Activated CD4-positive, alpha-beta T cell treated with anti-CD3 and anti-CD28 coated beads, Interleukin-2, amount 50 U/mL, for 48 hours (primary cell): ENCODE measurements around the gene DAZAP2.
"Not testable (repeated sequence)": the region's sequence is repeated elsewhere in the genome, so short reads cannot be mapped to it uniquely, and the experiment has no call there.

Experiments
- DNase-seq, 2 experiments: peaks; one replicate each; pipeline ENCODE4 v3.0.0-alpha.2; 2020

DAZAP2 gene

GRCh38 chr12:51247523-51248206 lies 9.0 kb downstream of the DAZAP2 start:
- no peak for DNase-seq

DNA sequence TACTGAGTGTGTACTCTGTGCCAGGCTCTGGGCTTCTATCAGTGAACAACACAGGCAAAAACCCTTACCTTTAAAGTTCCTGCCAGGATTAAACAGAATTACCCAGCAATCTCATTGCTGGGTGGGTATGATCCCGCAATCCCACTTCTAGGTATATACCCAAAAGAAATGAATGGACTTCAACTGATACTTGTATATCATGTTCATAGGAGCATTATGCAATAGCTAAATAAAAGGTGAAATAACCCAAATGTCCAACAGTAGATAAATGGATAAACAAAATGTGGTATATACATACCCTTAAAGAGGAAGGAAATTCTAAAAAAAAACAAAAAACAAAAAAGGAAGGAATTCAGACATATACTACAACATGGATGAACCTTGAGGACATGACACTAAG lies 14.7 kb downstream of the DAZAP2 start:
- DNase-seq, result no peak

DNA sequence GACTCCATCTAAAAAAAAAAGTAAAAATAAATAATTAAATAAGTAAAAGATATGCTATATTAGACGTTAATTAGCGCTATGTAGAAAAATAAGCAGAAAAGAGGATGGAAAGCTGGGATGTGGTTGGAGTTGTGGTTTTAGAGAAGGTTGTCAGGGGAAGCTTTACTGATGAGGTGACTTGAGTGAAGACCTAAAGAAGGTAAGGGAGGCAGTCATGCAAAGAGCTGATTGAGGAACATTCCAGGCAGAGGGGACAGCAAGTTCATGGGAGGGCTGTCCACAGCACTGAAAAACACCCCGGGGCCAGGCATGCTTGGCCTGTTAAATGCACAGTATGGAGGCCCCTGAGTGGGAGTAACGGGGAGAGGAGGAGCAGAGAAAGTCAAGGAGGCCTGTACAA lies 15.9 kb downstream of the DAZAP2 start:
- DNase-seq, result no peak

DNA sequence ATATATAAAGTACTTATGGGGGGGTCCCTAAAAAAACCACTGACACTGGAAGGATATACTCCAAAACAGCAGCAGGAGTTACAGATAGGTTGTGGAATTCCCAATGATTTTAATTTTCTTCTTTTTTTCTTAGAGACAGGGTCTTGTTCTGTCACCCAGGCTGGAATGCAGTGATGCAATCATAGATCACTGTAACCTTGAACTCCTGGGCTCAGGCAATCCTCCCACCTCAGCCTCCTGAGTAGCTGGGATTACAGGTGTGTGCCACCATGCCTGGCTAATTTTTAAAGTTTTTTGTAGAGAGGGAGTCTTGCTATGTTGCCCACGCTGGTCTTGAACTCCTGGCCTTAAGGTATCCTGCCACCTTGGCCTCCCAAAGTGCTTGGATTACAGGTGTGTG lies 21.0 kb downstream of the DAZAP2 start:
- DNase-seq, result not testable (repeated sequence)

DNA sequence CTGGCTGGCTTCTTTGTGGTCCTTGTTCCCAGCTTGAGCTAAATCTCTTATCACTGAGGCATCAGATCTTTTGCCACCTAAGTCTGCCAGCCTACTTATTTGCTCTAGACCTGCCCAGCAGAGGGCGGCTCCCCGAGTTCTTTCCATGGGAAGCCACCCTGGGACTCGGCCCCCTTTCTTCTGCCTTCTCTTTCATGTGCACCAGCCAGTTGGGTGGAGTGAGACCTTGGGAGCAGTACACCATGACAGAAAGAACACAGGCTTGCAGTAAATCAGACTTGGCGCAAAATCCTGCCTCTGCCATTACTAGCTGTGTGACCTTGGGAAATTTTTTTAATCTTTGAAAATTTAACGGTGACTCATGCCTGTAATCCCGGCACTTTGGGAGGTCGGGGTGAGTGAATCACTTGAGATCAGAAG lies 24.1 kb downstream of the DAZAP2 start:
- peak; percentile 21 to 35 for DNase-seq

DNA sequence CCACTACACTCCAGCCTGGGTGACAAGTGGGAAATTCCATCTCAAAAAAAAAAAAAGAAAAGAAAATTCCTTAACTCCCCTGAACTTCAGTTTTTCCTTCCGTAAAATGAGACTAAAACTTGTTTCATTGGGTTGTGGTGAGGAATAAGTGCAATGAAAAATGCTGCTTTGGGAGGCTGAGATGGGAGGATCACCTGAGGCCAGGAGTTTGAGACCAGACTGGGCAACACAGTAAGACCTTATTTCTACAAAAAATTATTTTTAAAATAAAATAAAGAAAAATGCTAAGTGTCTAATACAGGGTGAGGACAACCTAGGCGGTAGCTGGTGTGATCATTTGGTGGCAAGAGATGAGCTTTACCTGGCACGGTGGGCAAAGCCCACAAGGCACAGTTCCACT lies 24.7 kb downstream of the DAZAP2 start:
- no peak for DNase-seq

- no peak for DNase-seq
Observed at GRCh38 chr12:51264297-51264696, 25.7 kb downstream of the DAZAP2 start.

DNA sequence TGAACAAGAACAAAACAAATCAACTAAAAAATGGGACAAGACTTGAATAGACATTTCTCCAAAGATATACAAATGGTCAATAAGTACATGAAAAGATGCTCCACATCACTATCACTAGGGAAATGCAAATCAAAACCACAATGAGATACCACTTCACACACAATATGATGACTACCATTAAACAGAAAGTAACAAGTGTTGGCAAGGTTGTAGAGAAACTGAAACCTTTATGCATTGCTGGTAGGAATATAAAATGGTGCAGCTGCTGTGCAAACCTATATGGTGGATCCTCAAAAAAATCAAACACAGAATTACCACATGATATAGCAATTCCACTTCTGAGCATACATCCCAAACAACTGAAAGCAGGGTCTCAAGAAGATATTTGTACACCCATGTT lies 26.4 kb downstream of the DAZAP2 start:
- no peak for DNase-seq

GRCh38 chr12:51269174-51270066 lies 30.8 kb downstream of the DAZAP2 start:
- peak; percentile 65 to 70 for DNase-seq

DNA sequence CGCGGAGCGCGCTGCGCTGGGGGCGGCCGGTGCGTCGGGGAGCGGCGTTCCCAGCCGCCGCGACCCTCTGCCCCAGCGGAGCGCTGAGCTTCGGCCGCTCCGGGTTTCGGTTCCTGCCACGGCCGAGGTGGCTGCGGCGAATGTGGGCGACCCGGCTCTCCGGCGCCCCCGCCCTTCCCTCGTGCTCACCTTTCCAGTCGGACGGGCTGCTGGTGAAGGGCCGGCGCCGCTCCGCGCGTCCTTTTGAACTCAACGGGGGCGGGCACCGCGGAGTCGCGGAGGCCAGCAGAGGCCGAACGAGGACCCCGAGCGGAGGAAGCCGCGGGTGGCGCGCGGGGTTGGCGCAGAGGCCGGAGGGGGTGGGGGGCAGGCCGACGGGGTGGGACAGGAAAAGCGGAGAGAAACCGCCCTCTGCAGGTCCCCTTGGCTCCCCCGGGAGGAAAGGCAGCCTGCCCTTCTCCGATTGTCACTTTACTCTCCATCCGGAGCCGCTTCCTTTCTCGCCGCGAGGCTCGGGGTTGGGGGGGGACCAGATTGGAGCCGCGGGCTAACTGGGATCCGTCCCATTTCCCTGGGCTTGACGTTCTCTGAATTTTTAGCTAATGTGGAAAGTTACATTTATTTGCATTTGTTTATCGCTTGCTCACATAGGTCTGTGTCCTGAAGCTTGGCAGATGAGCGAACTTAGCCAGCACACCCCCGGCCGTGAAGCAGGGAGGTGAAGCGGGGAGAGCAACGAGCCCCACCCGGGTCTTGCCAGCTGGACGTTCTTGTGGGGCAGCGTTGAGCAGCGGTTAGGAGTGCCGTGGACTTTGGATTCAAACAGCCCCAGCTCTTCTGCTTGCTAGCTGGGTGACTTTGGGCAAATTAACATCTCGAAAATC lies 31.7 kb downstream of the DAZAP2 start, which contains the start of gene SMAGP:
Gene SMAGP (minus strand): TSS at position 349 of the 884 bp plus-strand sequence. CDS start 1,137 bp downstream, outside the sequence.
- peak; percentile 34 to 55 for DNase-seq

DNA sequence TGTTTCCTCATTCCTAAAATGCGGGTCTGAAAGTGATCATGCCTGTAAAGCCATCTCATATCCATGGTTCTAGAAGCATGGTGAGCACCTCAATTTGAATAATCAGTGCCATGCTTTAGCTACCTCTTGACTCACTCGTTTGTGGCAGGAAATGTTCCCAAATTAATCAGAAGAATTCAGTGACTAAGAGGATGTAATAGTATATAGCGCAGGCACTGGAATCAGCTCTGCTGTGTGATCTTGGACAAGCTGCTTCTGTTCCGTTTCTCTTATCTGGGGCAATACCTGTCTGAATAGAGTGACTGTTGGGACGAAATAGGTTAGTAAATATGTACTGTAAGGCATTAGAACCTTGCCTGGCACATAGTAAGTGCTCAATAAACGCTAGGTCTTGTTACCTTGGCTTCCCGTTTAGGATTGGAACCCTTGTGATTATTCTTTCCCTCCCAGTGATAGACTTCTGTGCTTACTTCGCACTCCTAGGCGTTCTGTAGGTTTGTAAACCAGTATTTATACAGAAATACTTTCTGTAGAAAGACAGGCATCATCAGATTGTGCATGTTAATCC lies 32.4 kb downstream of the DAZAP2 start:
- no peak for DNase-seq

- not testable (repeated sequence) for DNase-seq
Observed at GRCh38 chr12:51272810-51273209, 34.2 kb downstream of the DAZAP2 start.

DNA sequence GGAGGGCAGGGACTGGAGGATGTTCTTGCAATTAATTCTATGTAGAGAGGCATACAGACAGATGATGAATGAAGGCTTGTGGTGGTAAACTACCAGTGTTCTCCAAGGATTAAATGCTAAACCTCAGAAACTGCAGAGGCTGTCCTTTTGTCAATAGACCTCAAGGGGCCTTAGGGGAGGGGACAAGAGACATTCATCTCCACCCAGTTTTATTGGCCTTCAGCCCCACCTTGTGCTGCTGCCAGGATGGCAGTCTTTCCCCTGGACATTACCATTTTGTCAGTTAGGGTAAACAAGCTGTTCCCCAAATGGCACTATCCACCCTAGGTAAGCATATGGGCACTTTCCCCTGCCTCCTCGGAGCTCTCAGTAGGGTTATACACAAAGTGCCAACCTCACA lies 36.5 kb downstream of the DAZAP2 start:
- no peak for DNase-seq

- no peak for DNase-seq
Observed at GRCh38 chr12:51281202-51281924, 42.7 kb downstream of the DAZAP2 start.

- DNase-seq, result no peak
Observed at GRCh38 chr12:51285843-51286242, 47.2 kb downstream of the DAZAP2 start.

DNA sequence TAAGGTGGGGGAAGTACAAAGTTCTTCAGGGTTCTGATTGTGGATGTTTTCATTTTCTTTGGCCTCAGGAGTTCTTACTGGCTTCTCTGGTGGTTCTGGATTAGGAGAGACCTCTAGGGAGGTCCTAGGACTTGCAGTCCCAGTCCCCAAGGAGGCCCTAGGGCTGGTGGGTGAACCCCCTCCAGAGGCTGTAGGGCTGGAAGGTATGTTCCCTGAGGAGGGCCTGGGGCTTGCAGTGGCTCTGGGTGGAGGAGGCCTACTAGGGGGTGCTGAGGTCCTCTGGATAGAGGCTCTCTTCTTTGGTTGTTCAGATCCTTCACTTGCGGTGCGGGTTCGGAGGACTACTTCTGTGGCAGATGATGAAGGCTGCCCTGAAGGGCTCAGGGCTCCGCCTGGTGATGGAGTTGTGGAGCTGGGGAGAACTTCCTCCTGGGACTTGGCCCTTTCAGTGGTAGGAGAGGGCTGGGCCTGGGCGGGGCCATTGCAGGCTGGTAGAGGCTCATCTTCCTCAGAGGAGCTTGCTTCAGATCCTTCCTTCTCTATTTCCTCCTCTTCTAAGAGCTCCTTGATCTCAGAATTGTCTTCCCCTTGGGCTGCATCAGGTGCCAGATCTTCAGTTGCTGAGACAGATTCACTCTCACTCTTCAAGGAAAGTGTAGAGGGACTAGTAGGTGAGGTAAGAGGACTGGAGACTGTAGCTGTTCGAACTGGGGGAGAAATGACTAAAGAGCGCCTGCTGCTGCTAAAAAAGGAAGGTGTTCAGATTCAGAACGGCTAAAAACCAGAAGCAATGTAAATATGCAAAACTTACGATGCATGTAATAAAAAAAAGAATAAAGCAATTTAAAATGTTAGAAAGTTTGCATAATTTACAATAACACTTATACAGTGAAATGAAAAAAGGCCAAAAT lies 53.2 kb downstream of the DAZAP2 start:
- DNase-seq, result not testable (repeated sequence)
